Measurements from ENCODE around the gene SLC29A4.
"Not testable (repeated sequence)": the region's sequence is repeated elsewhere in the genome, so short reads cannot be mapped to it uniquely, and the experiment has no call there.

The SLC29A4 gene

GRCh38 chr7:5265320-5266190, 17.2 kb upstream of the SLC29A4 start:
- H3K4me3 ChIP-seq (ENCODE audit: low read depth, low read length), result no peak overlapping the region
- CTCF ChIA-PET, result interaction anchor here (0.9 to 1.0 kb wide), 2 partner anchors 25 to 59 kb away, joined by 3 to 4 read pairs; no protein-coding TSS in a partner anchor
- H3K36me3 ChIP-seq (ENCODE audit: control insufficient read depth in 2 of 2, insufficient read depth in 1 of 2, low read length in 2 of 2), result no peaks in the 10 kb centered on the region
- TF ChIP-seq ZSCAN4 (tag by site-specific recombination; IDR thresholded peaks at IDR 0.05), result peak; percentile 77
- no peak for TF ChIP-seq ZNF510 (tag by site-specific recombination; IDR thresholded peaks at IDR 0.05; ENCODE audit: insufficient replicate concordance)
- H3K9me3 ChIP-seq (ENCODE audit: control insufficient read depth, insufficient read depth, low read depth, low read length), result no peaks in the 10 kb centered on the region
- H3K4me1 ChIP-seq (ENCODE audit: control insufficient read depth, insufficient read depth, low read length), result no peaks in the 10 kb centered on the region
- H3K27ac ChIP-seq (ENCODE audit: extremely low read depth, low read depth, low read length), result no peak overlapping the region
- POLR2A ChIA-PET, result no interaction called here

- Histone ChIP-seq H3K4me3 (ENCODE audit: low read depth, low read length) (no peak overlapping the region), H3K4me1 (ENCODE audit: control insufficient read depth, insufficient read depth, low read length) (no peaks in the 10 kb centered on the region), H3K9me3 (ENCODE audit: control insufficient read depth, insufficient read depth, low read depth, low read length) (no peaks in the 10 kb centered on the region), H3K27ac (ENCODE audit: extremely low read depth, low read depth, low read length) (no peak overlapping the region), H3K36me3 (ENCODE audit: control insufficient read depth in 2 of 2, insufficient read depth in 1 of 2, low read length in 2 of 2) (no peaks in the 10 kb centered on the region)
- POLR2A ChIA-PET, result no interaction called here
- CTCF ChIA-PET, result interaction anchor here (0.9 to 1.0 kb wide), 2 partner anchors 26 to 60 kb away, joined by 3 to 4 read pairs; no protein-coding TSS in a partner anchor
- TF ChIP-seq GLIS2 (tag by site-specific recombination; IDR thresholded peaks at IDR 0.05) (no peak), ATF2 (tag by site-specific recombination; IDR thresholded peaks at IDR 0.05; ENCODE audit: low read depth) (peak; percentile 46; the same call in 1 of the 2 replicates), PBX3 (CRISPR knock-in tag; IDR thresholded peaks at IDR 0.05) (no peak)
Measured at GRCh38 chr7:5266191-5267028, 16.3 kb upstream of the SLC29A4 start.

GRCh38 chr7:5267829-5268228, 14.9 kb upstream of the SLC29A4 start:
- H3K27ac ChIP-seq (ENCODE audit: extremely low read depth, low read depth, low read length); H3K9me3 ChIP-seq (ENCODE audit: control insufficient read depth, insufficient read depth, low read depth, low read length); H3K4me3 ChIP-seq (ENCODE audit: low read depth, low read length); H3K36me3 ChIP-seq (ENCODE audit: control insufficient read depth in 2 of 2, insufficient read depth in 1 of 2, low read length in 2 of 2); H3K4me1 ChIP-seq (ENCODE audit: control insufficient read depth, insufficient read depth, low read length); CTCF ChIA-PET: not testable (repeated sequence)
- POLR2A ChIA-PET, result interaction anchor here (0.7 kb wide), 1 partner anchor 183 kb away, joined by 3 read pairs; no protein-coding TSS in a partner anchor

- CTCF ChIA-PET, result interaction anchor here (1.3 to 1.6 kb wide), 2 partner anchors 15 to 30 kb away, joined by 4 to 6 read pairs; no protein-coding TSS in a partner anchor
- H3K36me3 ChIP-seq (ENCODE audit: control insufficient read depth in 2 of 2, insufficient read depth in 1 of 2, low read length in 2 of 2); H3K27ac ChIP-seq (ENCODE audit: extremely low read depth, low read depth, low read length); H3K4me1 ChIP-seq (ENCODE audit: control insufficient read depth, insufficient read depth, low read length); POLR2A ChIA-PET; H3K9me3 ChIP-seq (ENCODE audit: control insufficient read depth, insufficient read depth, low read depth, low read length); H3K4me3 ChIP-seq (ENCODE audit: low read depth, low read length): not testable (repeated sequence)
Measured at GRCh38 chr7:5269992-5270657, 12.6 kb upstream of the SLC29A4 start.
